Left ventricle myocardium superior (tissue), 1 donor: Measurements from ENCODE around the gene LECT2. TPM values are rescaled to one million over a fixed set of nuclear protein-coding genes. Genes with fewer than 3 reads are reported as not detected.

Source experiments
- ATAC-seq: fragments of 200-7000 bp; cut with Tn5 transposase; one replicate; pipeline ENCODE4 v1.9.1; 2020; ENCODE audit warnings: mild to moderate bottlenecking, moderate library complexity
- DNase-seq: peaks from one replicate; pipeline ENCODE4 v3.0.0-alpha.2; 2020
- intact Hi-C: fragments of 100-400 bp; cut with micrococcal nuclease; formaldehyde crosslinking; loops from one replicate; pipeline ENCODE4 v1.11.0; 2022
- total RNA-seq: library from RNA; stranded (reverse); fragmentation: NEBNext Ultra II Directional; extraction: Animal tissue kit (Norgen Biotek cat#: 25700); gene quantifications from one replicate; pipeline ENCODE4 v1.2.1, GENCODE V29; 2021
- donor health status: DM: no; HTN: yes; CAD: no; lungs with severe emphysema.

LECT2 gene
- total RNA-seq, 1 donor from 2014 or later, result not detected

DNA sequence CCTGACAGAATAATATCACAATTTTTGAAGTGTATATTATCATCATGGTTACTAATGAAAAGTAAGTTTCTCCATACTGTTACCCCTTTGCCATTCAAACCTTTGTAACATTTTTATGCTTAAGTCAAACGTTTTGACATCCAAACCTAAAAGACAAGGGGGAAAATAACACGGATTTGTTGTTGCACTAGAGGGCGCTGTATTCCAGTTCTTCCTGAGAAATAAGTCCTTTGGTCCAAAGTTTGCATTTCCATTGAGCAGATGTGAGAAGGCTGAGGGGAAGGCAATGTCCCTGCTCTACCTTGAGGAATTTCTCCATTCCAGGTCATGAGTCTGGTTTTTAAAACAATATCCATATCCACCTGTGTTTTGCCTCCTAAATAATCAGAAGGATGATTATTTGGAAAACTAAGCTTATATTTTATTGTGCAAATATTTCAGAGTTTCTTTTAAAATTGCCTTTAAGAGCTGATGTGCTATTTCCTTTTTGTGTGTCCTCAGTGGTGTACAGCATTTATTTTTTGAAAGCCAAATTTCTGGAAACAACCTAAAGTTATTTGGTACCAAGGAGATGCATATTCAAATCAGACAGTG is 9.7 kb downstream of the LECT2 start:
- intact Hi-C loops, result loop anchor here (5.0 to 10.0 kb wide), 3 partner anchors 117 to 270 kb away; no protein-coding TSS in a partner anchor
- ATAC-seq (peak; percentile 64), DNase-seq (no peak)

GRCh38 chr5:135944564-135944963 is 10.2 kb downstream of the LECT2 start:
- ATAC-seq (no peak), DNase-seq (no peak)
- intact Hi-C loops, result loop anchor here (5.0 to 10.0 kb wide), 3 partner anchors 118 to 270 kb away; no protein-coding TSS in a partner anchor

DNA sequence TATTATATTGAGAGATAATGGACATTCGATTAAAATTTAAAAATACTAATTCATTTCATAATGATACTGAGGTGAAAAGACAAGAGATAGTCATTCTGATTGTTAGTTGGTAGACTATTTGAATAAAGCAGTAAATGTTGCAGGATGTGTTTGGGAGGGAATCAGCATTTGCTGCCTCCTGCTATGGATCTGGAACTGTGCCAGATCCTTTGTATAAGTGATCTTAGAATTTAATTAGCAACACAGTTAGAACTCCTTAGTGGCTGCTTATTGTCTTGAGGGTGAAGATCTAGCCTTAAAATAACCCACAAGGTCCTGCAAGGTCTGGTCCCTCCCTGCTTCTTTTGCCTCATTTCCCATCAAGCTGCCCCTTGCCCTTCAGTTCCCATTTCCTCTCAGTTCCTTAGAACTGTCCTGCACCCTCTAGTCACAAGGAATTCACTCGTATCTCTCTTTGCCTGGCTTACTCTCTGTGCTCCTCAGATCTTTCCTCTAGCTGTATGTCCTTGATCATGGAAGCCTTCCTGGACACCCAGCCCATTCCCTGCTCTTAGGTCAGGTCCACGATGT is 12.5 kb downstream of the LECT2 start:
- DNase-seq (no peak), ATAC-seq (no peak)
- intact Hi-C loops, result loop anchor here (5.0 to 10.0 kb wide), 3 partner anchors 120 to 273 kb away; no protein-coding TSS in a partner anchor

- DNase-seq (no peak), ATAC-seq (no peak)
- intact Hi-C loops, result loop anchor here (5.0 to 10.0 kb wide), 3 partner anchors 121 to 273 kb away; no protein-coding TSS in a partner anchor
Observed at GRCh38 chr5:135941711-135942110, 13.1 kb downstream of the LECT2 start.

GRCh38 chr5:135937245-135937911 is 17.4 kb downstream of the LECT2 start:
- ATAC-seq (no peak), DNase-seq (no peak)
- intact Hi-C loops, result no loop called here

- no peak for DNase-seq
- peak; percentile 47 for ATAC-seq
- intact Hi-C loops, result no loop called here
Observed at GRCh38 chr5:135934939-135935338, 19.8 kb downstream of the LECT2 start.

GRCh38 chr5:135930949-135931295 is 23.9 kb downstream of the LECT2 start:
- ATAC-seq (no peak), DNase-seq (no peak)
- intact Hi-C loops, result no loop called here

- ATAC-seq (no peak), DNase-seq (peak; percentile 27)
- intact Hi-C loops, result no loop called here
Observed at GRCh38 chr5:135930029-135930948, 24.5 kb downstream of the LECT2 start.

DNA sequence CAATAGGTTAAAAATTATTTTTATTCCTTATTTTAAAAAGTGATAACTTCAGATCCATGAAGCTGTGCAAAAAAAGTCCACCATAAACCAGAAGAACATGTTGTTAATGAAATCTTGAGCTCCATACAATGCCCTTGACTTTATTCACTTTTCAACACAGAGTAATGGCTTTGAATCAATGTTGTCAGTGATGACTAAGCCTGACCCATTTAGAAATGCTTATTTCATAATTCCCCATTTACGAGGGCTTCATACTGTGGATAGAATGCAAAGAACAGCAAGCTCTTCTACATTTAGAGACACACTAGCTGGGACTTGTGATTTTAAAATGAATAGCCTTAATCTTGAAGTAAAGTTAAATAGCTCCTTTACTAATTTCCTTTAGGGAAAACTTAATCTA is 33.4 kb downstream of the LECT2 start:
- ATAC-seq, result no peak
- intact Hi-C loops, result loop anchor here (10.0 kb wide), 1 partner anchor 263 kb away; no protein-coding TSS in a partner anchor
- no peak for DNase-seq

DNA sequence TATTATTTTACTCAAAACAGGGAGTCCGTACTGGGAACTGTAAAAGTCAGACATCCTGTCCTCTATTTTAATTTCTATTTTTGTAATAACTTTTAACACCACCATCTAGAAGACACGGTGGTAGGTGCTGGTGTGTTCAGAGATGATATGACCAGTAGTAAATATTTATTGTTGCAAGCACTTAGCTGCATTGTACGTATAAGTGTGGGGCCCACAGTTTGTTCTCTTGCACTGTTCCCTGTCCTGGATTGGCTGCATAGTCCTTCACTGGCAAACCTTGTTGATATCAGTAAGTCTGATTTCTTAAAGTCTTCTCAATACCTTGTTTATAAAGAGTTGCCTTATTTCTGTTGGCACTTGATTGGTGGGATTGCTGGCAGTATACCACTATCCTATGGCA is 34.6 kb downstream of the LECT2 start:
- intact Hi-C loops, result loop anchor here (10.0 kb wide), 1 partner anchor 265 kb away; no protein-coding TSS in a partner anchor
- no peak for ATAC-seq
- DNase-seq, result no peak

DNA sequence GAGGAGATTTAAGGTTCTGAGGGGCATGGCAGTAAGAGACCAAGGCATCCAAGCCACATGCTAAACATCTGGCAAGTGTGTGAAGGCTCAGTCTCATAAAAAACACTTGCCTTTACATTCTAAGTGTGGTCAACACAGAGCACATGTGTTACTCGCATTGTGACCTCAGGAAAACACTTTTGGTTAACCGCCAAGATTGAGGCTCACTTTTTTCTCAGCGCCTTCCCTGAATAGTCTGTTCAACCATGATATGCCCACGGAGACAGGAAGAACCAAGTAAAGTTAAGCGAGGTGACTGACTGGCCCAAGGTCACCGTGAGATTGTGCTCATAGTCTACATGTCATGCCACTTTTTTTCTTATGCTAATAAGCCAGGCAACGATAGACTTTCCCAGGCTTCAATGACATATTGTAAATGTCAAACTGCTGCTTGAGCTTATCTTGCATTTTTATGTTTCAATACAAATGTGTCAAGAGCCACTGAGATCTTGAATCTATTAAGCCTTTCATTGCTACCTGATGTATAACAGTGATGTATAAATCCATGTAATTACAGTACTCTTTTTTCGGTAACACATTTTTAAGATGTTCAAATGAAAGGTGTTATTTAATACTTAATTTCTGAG is 38.0 kb downstream of the LECT2 start:
- ATAC-seq, result no peak
- DNase-seq, result no peak
- intact Hi-C loops, result no loop called here

GRCh38 chr5:135915466-135916001 is 39.2 kb downstream of the LECT2 start:
- DNase-seq (no peak), ATAC-seq (no peak)
- intact Hi-C loops, result no loop called here

DNA sequence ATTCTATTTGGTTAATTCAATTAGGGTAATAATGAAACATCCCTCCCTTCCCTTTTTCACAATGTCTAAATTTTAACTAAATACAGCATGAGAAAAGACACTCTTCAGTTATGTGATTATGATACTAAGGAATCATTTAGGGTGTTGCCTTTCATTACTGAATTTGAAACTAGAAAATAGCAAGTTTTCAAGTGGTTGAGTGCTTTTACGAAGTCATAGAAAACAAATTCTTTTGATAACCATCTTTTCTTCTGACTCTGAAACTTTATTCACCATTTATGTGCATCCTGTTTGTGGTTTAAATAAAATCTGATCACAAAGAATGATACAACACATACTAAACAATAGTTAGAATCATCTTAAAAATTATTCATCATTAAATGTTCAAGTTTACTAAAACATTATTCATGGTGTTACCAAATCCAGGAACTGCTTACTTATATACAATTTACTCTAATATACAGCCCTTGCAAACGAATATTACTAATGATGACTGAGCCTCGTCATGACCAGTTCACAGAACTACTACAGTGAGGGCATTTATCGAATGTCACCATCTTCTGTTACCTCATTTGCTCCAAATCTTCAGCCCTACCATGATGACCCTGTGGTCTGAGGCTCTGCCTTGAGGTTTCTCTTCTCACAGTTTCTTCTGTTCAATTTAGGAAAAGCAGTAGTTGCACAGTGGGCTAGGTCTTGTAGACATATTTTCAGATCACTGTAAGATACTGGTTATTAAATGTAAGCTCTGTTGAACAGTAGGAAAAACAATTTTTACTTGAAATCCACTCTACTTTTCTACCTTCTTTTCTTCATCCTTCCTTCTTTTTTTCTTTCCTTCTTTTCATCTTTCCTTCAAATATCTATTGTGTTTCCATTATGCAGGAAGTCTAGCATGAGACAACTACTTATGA is 40.8 kb downstream of the LECT2 start:
- no peak for DNase-seq
- ATAC-seq, result no peak
- intact Hi-C loops, result no loop called here

DNA sequence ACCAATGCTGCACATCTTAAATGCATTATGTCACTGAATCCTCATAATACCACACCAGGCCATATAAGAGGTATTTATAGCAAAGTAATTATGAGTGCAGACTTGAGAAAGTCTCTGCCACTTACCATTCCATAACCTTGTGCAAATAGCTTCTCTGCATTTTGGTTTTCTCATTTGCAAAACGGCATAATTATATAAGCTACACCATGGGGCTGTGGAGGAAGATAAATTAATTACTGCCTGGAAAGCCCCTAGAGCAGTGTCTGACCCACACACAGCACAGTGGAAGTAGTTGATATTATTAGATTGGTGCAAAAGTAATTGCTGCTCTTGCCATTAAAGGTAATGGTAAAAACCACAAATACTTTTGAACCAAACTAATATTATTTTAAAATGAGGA is 49.6 kb downstream of the LECT2 start:
- ATAC-seq, result no peak
- intact Hi-C loops, result no loop called here
- no peak for DNase-seq

GRCh38 chr5:135901633-135902032 is 53.1 kb downstream of the LECT2 start:
- DNase-seq, result no peak
- intact Hi-C loops, result no loop called here
- ATAC-seq, result no peak

GRCh38 chr5:135900276-135900675 is 54.5 kb downstream of the LECT2 start:
- ATAC-seq (no peak), DNase-seq (no peak)
- intact Hi-C loops, result no loop called here

- DNase-seq (no peak), ATAC-seq (no peak)
- intact Hi-C loops, result no loop called here
Observed at GRCh38 chr5:135898651-135899050, 56.1 kb downstream of the LECT2 start.
